H1 (cell line): Measurements from ENCODE around the gene MEX3D. TPM values are rescaled to one million over a fixed set of nuclear protein-coding genes. Genes with fewer than 3 reads are reported as not detected.

Source experiments
- CTCF ChIA-PET: fragments of 300-600 bp; sonication (Branson Sonifier 250); formaldehyde crosslinking; loops from one replicate; lab custom pipeline; 2021; ENCODE audit not compliant: partially characterized antibody; lab: Charles Lee
- POLR2A ChIA-PET: fragments of 300-600 bp; sonication (Branson Sonifier 250); formaldehyde crosslinking; loops from one replicate; lab custom pipeline; 2021; ENCODE audit warnings: inconsistent platforms; ENCODE audit not compliant: partially characterized antibody; lab: Charles Lee
- DNase-seq, 2 experiments: peaks; one replicate each; pipeline versions ENCODE4 v3.0.0 to v3.0.0-alpha.2; 2010 to 2022; ENCODE audit warnings: low spot score in 2 of 2, low read depth in 1 of 2, mixed read lengths in 1 of 2
- FAIRE-seq: peaks from 2 replicates; lab custom pipeline; 2011; peaks lifted over from hg19 to GRCh38; lab: Jason Lieb, UNC
- H2AFZ ChIP-seq: 2 replicates; pipeline ENCODE4 v1.8.1; 2012; ENCODE audit warnings: low read length, inconsistent platforms
- H2AK5ac ChIP-seq: 2 replicates; pipeline ENCODE4 v1.6.1; 2013; ENCODE audit warnings: low read depth, low read length
- H2BK120ac ChIP-seq: replicated peaks from 2 replicates; pipeline ENCODE3; 2013; ENCODE audit warnings: low read depth, low read length, inconsistent platforms
- H2BK12ac ChIP-seq: 2 replicates; pipeline ENCODE4 v1.6.1; 2013; ENCODE audit warnings: low read depth, low read length
- H2BK15ac ChIP-seq: 2 replicates; pipeline ENCODE4 v1.6.1; 2013; ENCODE audit warnings: low read length
- H2BK20ac ChIP-seq: 2 replicates; pipeline ENCODE4 v1.6.1; 2013; ENCODE audit warnings: low read length
- H2BK5ac ChIP-seq: 2 replicates; pipeline ENCODE4 v1.6.1; 2013; ENCODE audit warnings: low read depth, low read length
- H3K14ac ChIP-seq: 2 replicates; pipeline ENCODE4 v1.6.1; 2013; ENCODE audit warnings: inconsistent platforms; ENCODE audit not compliant: insufficient read length
- H3K18ac ChIP-seq: 2 replicates; pipeline ENCODE4 v1.6.1; 2013; ENCODE audit warnings: low read length; ENCODE audit errors: extremely low read depth
- H3K23ac ChIP-seq: 2 replicates; pipeline ENCODE4 v1.6.1; 2013; ENCODE audit warnings: inconsistent platforms; ENCODE audit not compliant: insufficient read length
- H3K23me2 ChIP-seq: 2 replicates; pipeline ENCODE4 v1.6.1; 2013; ENCODE audit warnings: low read depth, low read length
- H3K27ac ChIP-seq: 2 replicates; pipeline ENCODE4 v1.6.1; 2011; ENCODE audit warnings: low read depth, low read length, inconsistent platforms
- H3K27me3 ChIP-seq, 4 experiments: replicated peaks in 1 of 4; 1 replicate in 1 of 4; 2 replicates in 3 of 4; pipeline versions ENCODE4 v1.6.1 to v1.8.1; 2011 to 2013; ENCODE audit warnings: low read length in 3 of 4, mild to moderate bottlenecking in 3 of 4, inconsistent platforms in 2 of 4, mixed read lengths in 2 of 4, moderate library complexity in 1 of 4; ENCODE audit not compliant: control insufficient read depth in 3 of 4, insufficient read depth in 3 of 4; ENCODE audit errors: extremely low read depth in 1 of 4
- H3K36me3 ChIP-seq, 4 experiments: 2 replicates each; pipeline versions ENCODE4 v1.6.1 to v1.8.1; 2011 to 2013; ENCODE audit warnings: mild to moderate bottlenecking in 4 of 4, low read length in 3 of 4, moderate library complexity in 2 of 4, control low read depth in 1 of 4, inconsistent platforms in 1 of 4; ENCODE audit not compliant: insufficient read depth in 4 of 4, control insufficient read depth in 2 of 4
- H3K4ac ChIP-seq: replicated peaks from 2 replicates; pipeline ENCODE3; 2013; ENCODE audit warnings: low read length, low read depth, mixed read lengths, inconsistent platforms; ENCODE audit not compliant: insufficient read length
- H3K4me1 ChIP-seq, 4 experiments: replicated peaks in 1 of 4; 1 replicate in 1 of 4; 2 replicates in 3 of 4; pipeline versions ENCODE4 v1.6.1 to v1.8.1; 2011 to 2013; ENCODE audit warnings: low read length in 3 of 4, inconsistent platforms in 2 of 4, mixed read lengths in 1 of 4; ENCODE audit not compliant: insufficient read depth in 4 of 4, control insufficient read depth in 3 of 4
- H3K4me2 ChIP-seq, 2 experiments: 2 replicates each; pipeline versions ENCODE4 v1.6.1 to v1.8.1; 2011 to 2013; ENCODE audit warnings: low read depth in 2 of 2, low read length in 2 of 2, control low read depth in 1 of 2, inconsistent platforms in 1 of 2, mild to moderate bottlenecking in 1 of 2; ENCODE audit not compliant: insufficient read depth in 1 of 2
- H3K4me3 ChIP-seq, 4 experiments: fragments of 200-600, 300-600 bp in 1 of 4; sonication (generic), shearing (Covaris generic), sonication (Bioruptor Twin) in 1 of 4; 2 replicates each; pipeline versions ENCODE4 v1.5.1 to v1.8.1; 2011 to 2016; ENCODE audit warnings: low read length in 4 of 4, low read depth in 3 of 4, control low read depth in 2 of 4, inconsistent platforms in 2 of 4, mild to moderate bottlenecking in 2 of 4, mixed read lengths in 1 of 4, moderate library complexity in 1 of 4; ENCODE audit not compliant: insufficient read depth in 2 of 4; ENCODE audit errors: extremely low read depth in 1 of 4
- H3K56ac ChIP-seq: replicated peaks from 2 replicates; pipeline ENCODE3; 2013; ENCODE audit warnings: low read depth, mild to moderate bottlenecking, mixed read lengths, low read length, inconsistent platforms; ENCODE audit not compliant: insufficient read length
- H3K79me1 ChIP-seq: 2 replicates; pipeline ENCODE4 v1.6.1; 2013; ENCODE audit warnings: low read depth, low read length, control low read depth
- H3K79me2 ChIP-seq, 2 experiments: 2 replicates each; pipeline versions ENCODE4 v1.6.1 to v1.8.1; 2012 to 2013; ENCODE audit warnings: low read length in 2 of 2, mild to moderate bottlenecking in 2 of 2, inconsistent platforms in 1 of 2; ENCODE audit not compliant: insufficient read depth in 2 of 2, control insufficient read depth in 1 of 2
- H3K9ac ChIP-seq, 4 experiments: replicated peaks in 1 of 4; 1 replicate in 1 of 4; 2 replicates in 3 of 4; pipeline versions ENCODE4 v1.6.1 to v1.8.1; 2011 to 2013; ENCODE audit warnings: low read depth in 3 of 4, low read length in 3 of 4, control low read depth in 2 of 4, mild to moderate bottlenecking in 2 of 4, moderate library complexity in 2 of 4, inconsistent platforms in 1 of 4; ENCODE audit errors: extremely low read depth in 1 of 4
- H3K9me3 ChIP-seq, 2 experiments: 2 replicates each; pipeline versions ENCODE4 v1.6.1 to v1.8.1; 2012 to 2013; ENCODE audit warnings: mild to moderate bottlenecking in 2 of 2, moderate library complexity in 2 of 2, control low read depth in 1 of 2, inconsistent platforms in 1 of 2, low read depth in 1 of 2, low read length in 1 of 2, mixed read lengths in 1 of 2; ENCODE audit not compliant: insufficient read depth in 2 of 2
- H4K20me1 ChIP-seq, 2 experiments: replicated peaks in 1 of 2; 2 replicates each; pipeline versions ENCODE3 to v1.8.1; 2011 to 2013; ENCODE audit warnings: inconsistent platforms in 2 of 2, low read length in 2 of 2, mild to moderate bottlenecking in 1 of 2; ENCODE audit not compliant: insufficient read depth in 2 of 2, control insufficient read depth in 1 of 2
- H4K5ac ChIP-seq: 2 replicates; pipeline ENCODE4 v1.6.1; 2013; ENCODE audit warnings: low read length, low read depth, mixed read lengths, inconsistent platforms; ENCODE audit not compliant: insufficient read length
- H4K8ac ChIP-seq: 2 replicates; pipeline ENCODE4 v1.8.0; 2013; ENCODE audit warnings: mild to moderate bottlenecking, moderate library complexity, low read length, inconsistent platforms; ENCODE audit not compliant: insufficient read depth; ENCODE audit errors: extremely low read depth
- H4K91ac ChIP-seq: replicated peaks from 2 replicates; pipeline ENCODE3; 2013; ENCODE audit warnings: low read length, mixed read lengths, inconsistent platforms; ENCODE audit not compliant: insufficient read length
- CREB1 ChIP-seq: IDR thresholded peaks from 2 replicates; pipeline ENCODE4 v1.6.1; 2012; ENCODE audit warnings: inconsistent platforms
- E2F6 ChIP-seq: IDR thresholded peaks from 2 replicates; pipeline ENCODE4 v1.6.1; 2012; ENCODE audit warnings: inconsistent platforms
- KDM1A ChIP-seq: fragments of 200-600, 300-600 bp; sonication (generic); IDR thresholded peaks from 2 replicates; pipeline ENCODE4 v1.7.1; 2016; ENCODE audit warnings: mild to moderate bottlenecking, low read length, borderline replicate concordance
- KDM4A ChIP-seq: IDR thresholded peaks from one replicate; pipeline ENCODE4 v1.7.1; 2012; ENCODE audit warnings: low read depth, mild to moderate bottlenecking, moderate library complexity, low read length, inconsistent platforms; ENCODE audit not compliant: severe bottlenecking
- NRF1 ChIP-seq: IDR thresholded peaks from 2 replicates; pipeline ENCODE4 v1.6.1; 2011; ENCODE audit warnings: mild to moderate bottlenecking, low read depth, low read length, improper control_type of control experiment
- TEAD4 ChIP-seq: IDR thresholded peaks from 2 replicates; pipeline ENCODE4 v1.6.1; 2012; ENCODE audit warnings: low read depth, low read length, inconsistent platforms, mixed read lengths
- WGBS, 2 experiments: shearing (Covaris generic) in 1 of 2; methylation state at CpG; one replicate each; pipeline versions ENCODE4 v1.1.6 to v1.1.7; 2013 to 2015; ENCODE audit warnings: low lambda C conversion rate in 2 of 2, mixed read lengths in 2 of 2, inconsistent platforms in 1 of 2, low coverage in 1 of 2, missing lambda C conversion rate in 1 of 2; ENCODE audit not compliant: insufficient replicate concordance in 2 of 2, insufficient coverage in 1 of 2, insufficient read length in 1 of 2; ENCODE audit errors: extremely low coverage in 1 of 2, missing lambda C conversion rate in 1 of 2; 5-methylcytosine and 5-hydroxymethylcytosine counted together
- polyA plus RNA-seq, 7 experiments: library from polyadenylated mRNA; depleted of rRNA in 3 of 7; stranded (reverse) in 5 of 7; unstranded in 2 of 7; fragments of >200 nt in 5 of 7; fragments of 200-250 nt in 2 of 7; gene quantifications; 1 replicate in 5 of 7; 2 replicates in 1 of 7; 4 replicates in 1 of 7; pipeline versions ENCODE4 v1.2.1 to v1.2.3, GENCODE V29; 2011 to 2013; ENCODE audit warnings: missing spikeins in 2 of 7, mixed read lengths in 2 of 7
- total RNA-seq: library from RNA; stranded (reverse); fragmentation: NEBNext Ultra II Directional; extraction: Animal tissue kit (Norgen Biotek cat#: 25700); gene quantifications from 2 replicates; pipeline ENCODE4 v1.2.1, GENCODE V29; 2021
- TF ChIP-seq, protein P1 (sequence below), 3 experiments: IDR thresholded peaks; 1 replicate in 2 of 3; 2 replicates in 1 of 3; pipeline versions ENCODE4 v1.5.1 to v1.6.1; 2011; ENCODE audit warnings: low read length in 3 of 3, mild to moderate bottlenecking in 3 of 3, inconsistent platforms in 2 of 3, low read depth in 1 of 3, moderate library complexity in 1 of 3; ENCODE audit not compliant: insufficient read depth in 1 of 3; ENCODE audit errors: control extremely low read depth in 1 of 3

Gene MEX3D
- total and polyA plus RNA-seq, 2 of the 8 experiments (the other 6 are each of a cell fraction or from before 2014, with no cell fraction given), result 20.8 to 78.8 TPM

- ChIA-PET POLR2A (interaction anchor here (0.9 to 5.1 kb wide), 7 partner anchors 12 to 47 kb away, joined by 3 to 38 read pairs (median 3); partner anchors contain the start of gene MBD3), CTCF (interaction anchor here (0.5 to 5.6 kb wide), 14 partner anchors 11 to 538 kb away, joined by 3 to 36 read pairs (median 4); no protein-coding TSS in a partner anchor)
- H2BK120ac ChIP-seq, result no peak within 1 kb of the TSS
- DNase-seq (peak; percentile 79 to 90), FAIRE-seq (peak; percentile 58)
- H2BK5ac ChIP-seq, result peak within 1 kb of the TSS; percentile 84
- no peak within 1 kb of the TSS for H3K23ac ChIP-seq
- H3K4me1 ChIP-seq, result peaks cover 0 to 7% (median 3%) of the 10 kb centered on the region in 4 experiments; a peak in 6 of 7 replicates
- peak within 1 kb of the TSS; percentile 79 for H4K5ac ChIP-seq
- peak within 1 kb of the TSS; percentile 12 for H2BK15ac ChIP-seq
- H3K27ac ChIP-seq, result peak within 1 kb of the TSS; percentile 82
- WGBS, 2 experiments, result 3% methylated on average over 52 of the region's 79 CpGs; no CpG with 5 or more reads in 1 of the 2 experiments
- H4K20me1 ChIP-seq, result peaks cover 8 to 17% of the 10 kb centered on the region in 2 experiments
- H4K8ac ChIP-seq, result peak within 1 kb of the TSS; percentile 76
- H3K9me3 ChIP-seq, result no peaks in the 10 kb centered on the region
- H3K36me3 ChIP-seq, result peaks cover 1 to 6% (median 2%) of the 10 kb centered on the region in 4 experiments; a peak in 5 of 8 replicates
- H2AK5ac ChIP-seq, result peak within 1 kb of the TSS; percentile 26; the same call in 1 of the 2 replicates
- peak within 1 kb of the TSS; percentile 58 to 71 (median 69); a peak in 6 of 7 replicates for H3K9ac ChIP-seq
- H4K91ac ChIP-seq, result peak within 1 kb of the TSS; percentile 75
- peak within 1 kb of the TSS; percentile 63 to 96 for H3K4me2 ChIP-seq
- H2BK12ac ChIP-seq, result no peak within 1 kb of the TSS; the same call in 1 of the 2 replicates
- H3K4ac ChIP-seq, result peak within 1 kb of the TSS; percentile 85
- H3K18ac ChIP-seq, result peak within 1 kb of the TSS; percentile 78
- H2AFZ ChIP-seq, result peak within 1 kb of the TSS; percentile 77
- peaks cover 7 to 41% of the 10 kb centered on the region in 2 experiments for H3K79me2 ChIP-seq
- peaks cover 8% of the 10 kb centered on the region; the same call in 1 of the 2 replicates for H3K23me2 ChIP-seq
- peak within 1 kb of the TSS; percentile 64 to 86 (median 72) for H3K4me3 ChIP-seq
- no peaks in the 10 kb centered on the region for H3K27me3 ChIP-seq
- H2BK20ac ChIP-seq, result no peak within 1 kb of the TSS
- H3K56ac ChIP-seq, result peak within 1 kb of the TSS; percentile 93
- H3K14ac ChIP-seq, result no peak within 1 kb of the TSS
- peaks cover 12% of the 10 kb centered on the region for H3K79me1 ChIP-seq
- TF ChIP-seq CREB1, result 0 out of 2 replicates have a peak, but pooled peaks have one; percentile 21
- no peak for TF ChIP-seq KDM1A
- TF ChIP-seq E2F6, result peak; percentile 50; the same call in 1 of the 2 replicates
- TF ChIP-seq TEAD4, result no peak
- TF ChIP-seq NRF1, result peak; percentile 53
- TF ChIP-seq, protein P1, sequence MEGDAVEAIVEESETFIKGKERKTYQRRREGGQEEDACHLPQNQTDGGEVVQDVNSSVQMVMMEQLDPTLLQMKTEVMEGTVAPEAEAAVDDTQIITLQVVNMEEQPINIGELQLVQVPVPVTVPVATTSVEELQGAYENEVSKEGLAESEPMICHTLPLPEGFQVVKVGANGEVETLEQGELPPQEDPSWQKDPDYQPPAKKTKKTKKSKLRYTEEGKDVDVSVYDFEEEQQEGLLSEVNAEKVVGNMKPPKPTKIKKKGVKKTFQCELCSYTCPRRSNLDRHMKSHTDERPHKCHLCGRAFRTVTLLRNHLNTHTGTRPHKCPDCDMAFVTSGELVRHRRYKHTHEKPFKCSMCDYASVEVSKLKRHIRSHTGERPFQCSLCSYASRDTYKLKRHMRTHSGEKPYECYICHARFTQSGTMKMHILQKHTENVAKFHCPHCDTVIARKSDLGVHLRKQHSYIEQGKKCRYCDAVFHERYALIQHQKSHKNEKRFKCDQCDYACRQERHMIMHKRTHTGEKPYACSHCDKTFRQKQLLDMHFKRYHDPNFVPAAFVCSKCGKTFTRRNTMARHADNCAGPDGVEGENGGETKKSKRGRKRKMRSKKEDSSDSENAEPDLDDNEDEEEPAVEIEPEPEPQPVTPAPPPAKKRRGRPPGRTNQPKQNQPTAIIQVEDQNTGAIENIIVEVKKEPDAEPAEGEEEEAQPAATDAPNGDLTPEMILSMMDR (IDR thresholded peaks at IDR 0.05; ENCODE audit: control extremely low read depth in 1 of 3, insufficient read depth in 1 of 3, low read depth in 1 of 3, low read length in 3 of 3), result peak; percentile 45 to 72 (median 50); a peak in 3 of 4 replicates
- TF ChIP-seq KDM4A, result no peak
Observed at GRCh38 chr19:1605236-1606137, 37.4 kb upstream of the MEX3D start, which contains the start of gene UQCR11. Gene UQCR11, minus strand, starts transcription at chr19:1605462. Its CDS starts 53 bp downstream, at chr19:1605409.
